CD4-positive, alpha-beta T cell treated with Interleukin-10 for 1 hour (primary cell): ENCODE data around the gene STIM1.
"Not testable (repeated sequence)": the region's sequence is repeated elsewhere in the genome, so short reads cannot be mapped to it uniquely, and the experiment has no call there.

Experiments used
- DNase-seq: peaks from one replicate; pipeline ENCODE4 v3.0.0-alpha.2; 2020

Gene STIM1

DNA sequence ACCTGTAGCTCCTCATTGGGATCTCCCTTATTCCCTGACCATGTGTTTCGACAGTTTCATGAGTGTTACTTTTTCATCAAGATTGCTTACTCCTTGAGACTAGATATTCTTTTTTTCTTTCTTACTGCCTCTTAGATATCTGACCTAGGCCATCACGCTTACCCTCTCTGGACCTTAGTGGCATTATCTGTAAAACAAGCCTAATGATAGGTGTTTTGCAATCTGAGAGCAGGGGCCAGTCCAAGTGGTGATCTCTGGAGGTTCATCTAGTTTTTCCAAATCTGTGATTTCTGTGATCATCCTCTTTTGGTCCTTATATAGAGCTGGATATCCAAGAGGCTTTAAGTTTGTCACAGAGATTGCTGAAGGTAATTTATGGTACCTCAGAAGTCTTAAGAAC, 34.5 kb downstream of the STIM1 start:
- no peak for DNase-seq

- DNase-seq, result no peak
Measured at GRCh38 chr11:3890806-3891205, 35.3 kb downstream of the STIM1 start.

- DNase-seq, result no peak
Measured at GRCh38 chr11:3891751-3892150, 36.3 kb downstream of the STIM1 start.

DNA sequence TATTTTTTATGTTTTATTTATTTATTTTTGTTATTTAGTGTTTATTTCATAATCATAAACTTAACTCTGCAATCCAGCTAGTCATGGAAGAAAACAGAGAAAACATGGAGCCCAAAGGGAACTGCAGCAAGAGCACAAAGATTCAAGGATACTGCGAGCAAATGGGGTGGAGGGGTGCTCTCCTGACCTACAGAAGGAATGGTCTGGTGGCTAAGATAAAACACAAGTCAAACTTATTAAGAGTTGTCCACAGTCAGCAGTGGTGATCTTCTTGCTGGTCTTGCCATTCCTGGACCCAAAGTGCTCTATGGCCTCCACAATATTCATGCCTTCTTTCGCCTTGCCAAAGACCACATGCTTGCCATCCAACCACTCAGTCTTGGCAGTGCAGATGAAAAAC, 36.7 kb downstream of the STIM1 start:
- DNase-seq, result no peak

DNA sequence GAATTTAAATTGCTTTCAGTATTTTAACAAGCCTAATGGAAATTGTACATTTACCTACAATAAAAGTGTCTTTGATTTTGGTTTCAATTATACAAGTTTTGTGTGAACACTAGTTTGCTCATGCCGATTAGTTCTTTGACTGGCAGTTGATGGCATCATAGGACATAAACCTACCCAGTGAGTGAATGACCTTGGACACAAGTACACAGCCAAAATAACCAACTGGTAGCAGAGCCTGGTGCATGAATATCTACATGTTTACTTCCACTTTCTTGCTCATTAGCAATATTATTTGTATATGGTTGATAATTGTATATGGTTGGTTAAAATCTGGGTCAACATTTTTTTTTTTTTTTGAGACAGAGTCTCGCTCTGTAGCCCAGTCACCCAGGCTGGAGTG, 37.8 kb downstream of the STIM1 start:
- no peak for DNase-seq

- no peak for DNase-seq
Measured at GRCh38 chr11:3894128-3894731, 38.8 kb downstream of the STIM1 start.

DNA sequence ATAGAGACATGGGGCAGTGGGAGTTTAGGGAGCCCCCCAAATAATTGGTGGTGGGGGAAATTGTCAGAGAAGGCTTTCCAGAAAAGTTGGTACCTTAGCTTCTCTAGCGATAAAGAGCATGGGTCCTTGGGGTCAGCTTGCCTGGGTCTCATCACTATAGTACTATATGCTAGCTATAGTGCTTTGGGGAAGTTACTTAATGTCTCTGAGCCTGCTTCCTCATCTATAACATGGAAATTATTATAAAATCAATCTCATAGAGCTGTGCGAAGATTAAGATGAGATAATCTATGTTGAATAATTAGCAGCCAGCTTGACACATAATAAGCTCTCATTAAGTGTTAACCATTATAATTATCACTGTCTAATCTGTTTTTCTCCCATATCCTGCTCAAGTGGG, 41.2 kb downstream of the STIM1 start:
- DNase-seq, result no peak

- DNase-seq, result not testable (repeated sequence)
Measured at GRCh38 chr11:3900230-3900629, 44.8 kb downstream of the STIM1 start.

GRCh38 chr11:3901249-3902025, 46.0 kb downstream of the STIM1 start:
- no peak for DNase-seq

- DNase-seq, result no peak
Measured at GRCh38 chr11:3902441-3902840, 47.0 kb downstream of the STIM1 start.

- no peak for DNase-seq
Measured at GRCh38 chr11:3903207-3903896, 47.9 kb downstream of the STIM1 start.

- no peak for DNase-seq
Measured at GRCh38 chr11:3904228-3904627, 48.8 kb downstream of the STIM1 start.

DNA sequence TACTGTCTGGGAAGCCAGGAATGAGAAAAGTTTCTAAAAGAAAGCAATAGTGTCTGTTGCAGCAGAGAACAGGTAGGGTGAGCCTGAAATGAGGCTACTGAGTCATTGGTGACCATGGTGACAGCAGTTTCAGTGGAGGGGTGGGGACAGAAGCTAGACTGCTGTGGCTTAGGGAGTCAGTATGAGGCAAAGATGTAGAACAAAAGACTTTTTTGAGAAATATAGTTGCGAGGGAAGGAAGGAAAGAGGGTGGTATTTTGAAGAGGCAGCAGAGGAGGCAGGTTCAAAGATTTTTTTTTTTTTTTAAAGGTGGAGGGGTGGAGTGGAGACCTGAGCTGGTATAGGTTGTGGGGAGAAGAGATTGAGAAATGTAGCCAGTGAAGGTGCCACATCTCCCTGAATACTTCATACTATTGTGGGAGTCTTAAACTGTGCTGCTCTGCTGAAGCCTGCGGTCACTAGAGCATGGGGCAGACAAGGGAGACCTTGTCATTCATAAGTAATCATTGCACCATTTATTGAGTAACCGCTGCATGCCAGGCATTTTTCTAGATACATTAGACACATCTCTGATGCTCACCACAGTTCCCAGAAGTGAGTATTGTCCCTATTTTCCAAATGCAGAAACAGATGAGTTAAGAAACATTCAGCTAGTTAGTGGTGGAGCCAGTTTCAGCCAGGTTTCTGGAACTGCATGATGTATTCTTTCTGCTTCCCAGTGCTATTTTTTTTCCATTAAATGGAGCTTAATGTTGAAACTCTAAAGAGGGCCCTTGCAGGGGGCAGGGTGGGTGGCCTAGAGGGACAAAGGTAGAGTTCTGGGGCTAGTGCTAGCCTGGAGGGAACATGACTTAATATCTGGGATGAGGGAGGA, 49.9 kb downstream of the STIM1 start:
- DNase-seq, result peak; percentile 64

DNA sequence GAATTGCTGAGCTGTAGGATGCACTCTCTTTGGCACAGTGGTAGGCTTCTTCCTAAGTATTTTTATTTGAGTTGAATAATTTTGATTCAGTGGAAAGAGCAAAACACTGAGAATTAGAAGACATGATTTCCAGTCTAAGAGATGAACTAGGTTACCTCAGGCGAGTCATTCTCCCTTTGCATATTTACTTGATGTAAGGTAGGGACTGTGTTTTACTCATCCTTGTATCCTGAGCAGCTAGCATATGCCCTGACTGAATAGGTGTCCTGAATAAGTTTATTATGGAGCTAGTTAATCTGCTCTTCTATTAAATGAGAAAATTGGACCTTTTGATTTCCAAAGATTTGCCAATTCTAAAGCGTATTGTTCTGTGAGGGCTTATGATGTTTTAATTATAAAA, 50.7 kb downstream of the STIM1 start:
- no peak for DNase-seq

GRCh38 chr11:3907590-3907989, 52.1 kb downstream of the STIM1 start:
- no peak for DNase-seq

DNA sequence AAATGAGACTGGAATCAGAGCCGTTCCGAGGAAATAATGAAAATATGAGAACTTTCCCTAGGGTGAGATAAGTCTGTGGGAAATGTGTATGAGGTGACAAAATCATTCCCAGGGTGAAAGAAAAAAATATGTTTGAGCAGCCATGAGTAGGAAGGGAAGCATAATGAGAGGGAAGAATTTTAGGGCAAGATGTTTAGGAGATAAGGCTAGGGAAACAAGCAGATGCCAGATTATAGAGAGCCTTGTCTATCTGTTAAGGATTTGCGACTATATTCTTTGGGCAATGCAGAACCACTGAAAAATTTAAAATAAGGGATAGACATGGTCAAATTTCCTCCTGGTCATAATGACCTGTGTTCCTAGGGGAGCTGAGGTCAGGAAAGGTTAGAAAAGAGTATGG, 54.4 kb downstream of the STIM1 start:
- no peak for DNase-seq

DNA sequence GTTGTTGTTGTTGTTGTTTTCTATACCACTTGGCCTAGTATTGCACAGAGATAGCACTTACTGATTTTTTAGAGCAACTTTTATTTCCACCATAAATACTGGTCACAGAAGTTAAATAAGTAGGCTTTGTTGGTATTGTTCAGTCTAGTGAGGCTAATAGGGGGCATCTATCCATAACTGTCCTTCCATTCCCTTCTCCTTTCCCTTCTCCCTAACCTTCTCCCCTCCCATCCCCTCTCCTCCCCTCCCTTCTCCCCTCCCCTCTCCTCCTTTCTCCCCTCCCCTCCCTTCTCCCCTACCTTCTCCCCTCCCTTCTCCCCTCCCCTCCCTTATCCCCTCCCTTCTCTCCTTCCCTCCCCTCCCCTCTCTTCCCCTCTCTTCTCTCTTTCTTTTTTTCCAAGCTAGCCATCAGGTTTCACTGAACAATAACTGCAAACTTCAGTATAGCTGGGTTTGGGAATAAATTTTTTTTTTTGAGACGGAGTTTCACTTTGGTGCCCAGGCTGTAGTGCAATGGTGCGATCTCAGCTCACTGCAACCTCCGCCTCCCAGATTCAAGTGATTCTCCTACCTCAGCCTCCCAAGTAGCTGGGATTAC, 56.5 kb downstream of the STIM1 start:
- no peak for DNase-seq

DNA sequence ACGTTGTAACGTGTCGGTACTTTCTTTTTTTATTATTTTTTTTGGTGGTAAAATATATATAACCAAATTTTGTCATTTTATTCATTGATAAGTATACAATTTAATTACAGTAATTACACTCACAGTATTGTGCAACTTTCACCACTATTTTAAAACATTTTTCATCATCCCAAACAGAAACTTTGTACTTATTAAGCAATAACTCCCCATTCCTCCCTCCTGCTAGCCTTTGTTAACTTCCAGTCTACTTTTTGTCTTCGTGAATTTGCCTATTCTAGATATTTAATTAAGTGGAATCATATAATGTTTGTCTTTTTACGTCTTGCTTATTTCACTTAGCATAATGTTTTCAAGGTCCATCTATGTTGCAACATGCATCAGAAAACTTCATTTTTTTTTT, 58.5 kb downstream of the STIM1 start:
- no peak for DNase-seq

GRCh38 chr11:3914805-3915204, 59.3 kb downstream of the STIM1 start:
- peak; percentile 63 for DNase-seq

GRCh38 chr11:3916962-3917361, 61.5 kb downstream of the STIM1 start:
- no peak for DNase-seq

GRCh38 chr11:3920148-3920852, 64.8 kb downstream of the STIM1 start:
- DNase-seq, result peak; percentile 72

DNA sequence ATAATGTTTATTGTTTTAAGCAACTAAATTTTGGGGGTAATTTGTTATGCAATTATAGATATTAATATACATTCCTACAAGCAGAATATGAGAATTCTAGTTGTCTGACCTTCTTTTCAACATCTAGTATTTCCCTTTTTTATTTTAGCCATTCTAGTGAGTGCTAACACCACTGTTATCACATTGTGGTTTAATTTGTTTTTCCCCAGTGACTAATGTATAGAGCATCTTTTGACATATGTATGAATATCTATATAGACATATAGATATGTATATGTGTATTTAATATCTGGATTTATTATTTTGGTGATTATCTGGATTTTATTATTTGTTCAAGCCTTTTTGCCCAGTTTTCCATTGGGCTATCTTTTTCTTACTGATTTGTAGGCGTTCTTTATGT, 66.6 kb downstream of the STIM1 start:
- DNase-seq, result no peak
